HG03060 (cell line): ENCODE measurements around the gene SELENOT.
"Not testable (repeated sequence)": the region's sequence is repeated elsewhere in the genome, so short reads cannot be mapped to it uniquely, and the experiment has no call there.

Source experiments
- ATAC-seq: cut with Tn5 transposase; IDR thresholded peaks from one replicate; pipeline ENCODE4 v1.9.1; 2021; ENCODE audit warnings: low read depth, moderate number of reproducible peaks; ENCODE audit not compliant: unreplicated experiment

Gene SELENOT

DNA sequence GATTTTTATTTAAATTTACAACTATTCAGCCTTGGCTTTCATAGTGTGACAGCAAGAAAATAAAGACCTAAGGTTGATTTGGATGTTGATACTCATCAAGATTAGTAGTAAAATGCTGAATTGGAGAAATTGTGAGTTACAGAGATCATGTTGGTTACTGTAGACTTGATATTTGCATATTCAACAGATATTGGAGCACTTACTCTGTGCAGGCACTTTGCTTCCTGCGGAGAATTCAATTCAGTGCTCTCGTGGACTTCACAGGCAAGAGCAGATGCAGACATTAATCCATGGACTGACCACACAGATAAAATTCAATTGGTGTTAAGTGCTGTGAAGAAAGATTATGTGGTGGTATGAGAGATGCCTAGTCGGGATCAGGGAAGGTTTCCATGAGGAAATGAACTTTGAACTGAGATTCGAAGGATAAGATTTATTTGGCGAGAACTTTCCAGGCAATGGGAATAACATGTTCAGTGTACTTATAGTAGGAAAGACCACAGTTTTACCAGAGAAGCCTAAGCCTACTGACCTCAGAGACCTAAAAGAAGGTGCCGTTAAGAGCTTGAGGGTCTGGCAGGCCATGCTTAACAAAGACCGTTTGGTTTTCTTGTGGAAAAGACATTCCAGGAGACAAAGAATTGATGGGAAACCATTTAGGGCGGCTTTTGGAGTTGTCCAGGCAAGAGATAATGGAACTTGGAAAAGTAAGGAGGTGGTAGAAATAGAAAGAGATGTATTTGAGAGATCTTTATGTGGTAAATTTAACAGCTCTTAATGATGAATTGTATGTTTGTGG, 4.3 kb downstream of the SELENOT start:
- ATAC-seq, result no peak

DNA sequence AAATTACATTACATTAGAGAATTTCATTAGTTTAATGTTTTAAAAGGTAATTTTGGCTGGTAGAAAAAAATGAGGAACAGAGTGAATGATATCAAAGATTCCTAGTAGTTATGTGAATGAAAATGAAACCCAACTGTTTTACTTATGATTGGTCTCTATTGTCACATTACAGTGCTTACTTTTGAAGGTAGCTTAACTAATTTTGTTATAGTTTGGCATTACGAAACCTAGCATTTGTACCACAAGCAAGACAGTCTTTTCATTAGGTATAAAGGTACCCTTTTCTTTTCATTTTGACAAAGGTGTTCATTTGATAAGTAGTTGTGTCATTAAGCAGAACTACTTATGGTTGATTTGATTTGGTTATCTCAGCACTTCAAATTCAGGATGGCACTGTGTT, 6.9 kb downstream of the SELENOT start:
- ATAC-seq, result no peak

DNA sequence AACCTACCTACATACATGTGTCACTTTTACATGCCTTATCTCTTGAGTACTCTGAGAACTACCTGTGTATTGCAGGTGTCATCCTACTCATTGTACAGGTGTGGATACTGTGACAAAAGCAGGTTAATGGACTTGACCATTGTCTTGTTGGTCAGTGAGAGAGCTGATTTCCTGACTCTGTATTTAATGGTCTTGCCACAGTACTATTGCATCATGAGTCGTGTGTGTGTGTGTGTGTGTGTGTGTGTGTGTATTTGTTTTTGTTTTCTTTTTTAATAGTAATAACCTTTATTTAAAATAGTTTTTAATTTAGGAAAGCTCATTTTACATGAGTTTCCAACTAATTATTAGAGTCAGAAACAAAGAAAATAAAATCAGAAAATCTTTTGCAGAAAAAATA, 7.7 kb downstream of the SELENOT start:
- no peak for ATAC-seq

DNA sequence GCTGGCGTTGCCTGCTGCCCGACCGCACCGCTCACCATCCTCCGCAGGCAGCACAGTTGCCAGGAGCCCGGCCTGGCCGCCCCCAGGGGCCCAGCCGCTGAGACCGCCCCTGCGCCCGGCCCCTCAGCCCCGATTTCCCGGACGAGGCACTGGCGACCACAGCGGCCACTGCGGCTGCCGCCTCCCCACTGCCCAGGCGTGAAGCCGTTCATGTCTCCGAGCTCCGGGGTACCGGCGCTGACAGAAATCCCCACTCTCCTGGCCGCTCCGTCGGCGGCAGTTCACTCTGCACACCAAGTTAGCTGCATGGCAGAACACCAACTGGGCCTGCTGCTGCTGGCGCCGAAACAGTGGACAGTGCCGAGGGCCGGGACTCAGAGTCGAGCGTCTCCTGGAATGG, 8.5 kb downstream of the SELENOT start:
- ATAC-seq, result no peak

DNA sequence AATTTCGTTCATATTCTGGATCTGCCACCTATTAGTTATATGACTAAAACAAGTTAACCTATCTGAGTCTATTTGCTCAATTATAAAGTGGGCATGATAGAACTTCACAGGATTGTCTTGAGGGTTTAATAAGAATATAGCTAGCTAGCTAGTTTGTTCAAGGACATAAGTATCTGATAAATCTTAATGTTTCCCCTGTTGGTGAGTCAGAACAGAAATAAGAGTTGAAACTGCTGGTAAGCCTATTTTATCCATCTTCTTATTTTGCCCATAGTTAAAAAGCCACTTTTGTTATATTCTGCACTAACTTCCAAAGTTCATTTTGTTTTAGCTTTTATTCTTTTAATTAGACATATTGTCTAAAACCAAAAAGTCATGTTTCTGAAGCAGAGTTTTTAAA, 9.4 kb downstream of the SELENOT start:
- ATAC-seq, result no peak

DNA sequence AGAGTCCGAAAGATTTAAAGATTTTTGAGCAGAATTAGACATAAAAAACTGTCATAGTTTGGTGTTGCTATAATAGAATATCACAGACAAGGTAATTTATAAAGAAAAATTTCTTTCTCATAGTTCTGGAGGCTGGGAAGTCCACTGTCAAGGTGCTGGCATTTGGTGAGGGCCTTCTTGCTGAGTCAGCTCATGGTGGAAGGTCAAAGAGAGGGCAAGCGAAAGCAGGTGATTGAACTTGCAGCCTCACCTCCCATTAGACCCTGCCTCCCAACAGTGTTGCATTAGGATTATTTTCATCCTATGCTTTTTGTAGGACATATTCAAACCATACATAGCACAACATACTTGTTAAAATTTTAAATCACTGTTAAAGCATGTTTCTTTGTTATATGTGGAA, 9.9 kb downstream of the SELENOT start:
- ATAC-seq, result no peak

DNA sequence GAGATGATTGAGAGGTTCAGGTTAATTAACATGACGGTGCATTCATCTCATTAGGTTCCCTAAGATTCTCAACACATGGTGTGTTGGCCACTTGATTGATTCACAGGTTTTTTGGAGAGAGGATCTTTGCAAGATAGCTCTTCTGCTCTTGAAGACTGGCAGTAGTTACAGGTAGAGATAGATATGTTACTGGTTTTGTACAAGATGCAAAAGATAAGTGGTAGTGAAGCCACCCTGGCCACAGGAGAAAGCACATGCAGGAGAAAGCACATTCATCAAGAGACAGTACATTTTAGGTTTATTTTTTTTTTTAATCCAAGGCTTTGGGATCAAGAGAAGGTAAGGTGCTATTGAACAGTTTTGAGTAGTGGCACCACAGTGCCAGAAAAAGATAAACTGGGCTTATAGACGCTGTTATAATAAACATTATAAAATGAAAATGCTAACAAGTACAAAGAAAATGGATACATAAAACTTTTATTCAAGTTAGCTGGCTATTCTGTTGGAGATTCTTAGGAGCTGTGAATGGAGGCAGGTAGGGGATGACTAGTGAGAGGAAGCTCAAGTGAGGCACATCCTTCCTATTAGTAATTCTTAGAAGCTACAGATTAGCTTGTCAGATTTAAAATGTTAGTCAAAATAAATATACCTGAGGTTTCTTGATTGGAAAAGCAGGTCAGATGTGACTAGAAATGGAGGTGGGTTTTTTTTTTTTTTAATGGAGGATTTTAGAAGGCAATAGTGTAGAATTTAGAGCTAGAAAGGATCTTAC, 10.8 kb downstream of the SELENOT start:
- ATAC-seq, result no peak

DNA sequence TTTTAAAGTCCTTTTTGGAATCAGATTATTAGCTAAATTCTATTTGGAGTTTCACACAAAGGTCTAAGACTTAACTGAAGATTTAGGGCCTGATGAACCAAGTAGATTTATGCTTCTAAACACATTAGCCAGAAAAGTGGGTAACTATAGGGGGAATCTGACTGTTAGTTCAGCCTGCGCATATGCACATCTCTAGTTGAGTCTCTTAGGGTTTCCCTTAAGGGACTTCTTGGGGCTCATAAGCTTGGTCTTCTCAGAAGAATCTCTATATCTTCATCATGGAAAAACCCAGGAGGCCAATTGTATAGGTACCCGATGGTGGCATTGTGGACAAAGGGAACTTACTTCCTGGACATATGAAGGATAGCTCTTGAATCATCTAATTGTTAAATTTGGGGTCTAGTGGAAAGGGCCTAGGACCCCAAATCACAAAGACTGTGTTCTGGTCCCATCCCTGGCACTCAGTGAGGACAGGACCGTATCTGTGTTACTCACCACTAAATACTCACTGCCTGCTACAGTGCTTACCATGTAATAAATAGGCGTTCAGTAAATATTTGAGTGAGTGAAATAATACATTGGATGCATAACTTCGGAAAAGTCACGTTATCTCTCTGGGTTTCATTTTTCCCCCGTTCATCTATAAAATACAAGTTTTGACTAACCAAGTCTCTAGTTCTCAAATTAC, 17.0 kb downstream of the SELENOT start:
- ATAC-seq, result no peak

DNA sequence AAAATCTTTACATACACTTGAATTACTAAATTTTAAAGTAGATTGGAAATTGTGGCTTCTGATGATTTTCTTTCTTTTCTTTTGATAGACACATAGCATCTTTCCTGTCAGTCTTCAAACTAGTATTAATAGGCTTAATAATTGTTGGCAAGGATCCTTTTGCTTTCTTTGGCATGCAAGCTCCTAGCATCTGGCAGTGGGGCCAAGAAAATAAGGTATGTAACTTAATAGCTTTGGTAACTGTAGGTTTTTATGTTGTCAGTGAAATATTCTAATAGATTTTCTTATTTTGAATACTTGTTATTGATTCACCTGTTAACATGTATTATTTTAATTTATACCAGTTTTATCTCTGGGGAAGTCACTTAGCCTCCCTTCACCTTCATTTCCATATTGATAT, 19.8 kb downstream of the SELENOT start:
- ATAC-seq, result not testable (repeated sequence)

DNA sequence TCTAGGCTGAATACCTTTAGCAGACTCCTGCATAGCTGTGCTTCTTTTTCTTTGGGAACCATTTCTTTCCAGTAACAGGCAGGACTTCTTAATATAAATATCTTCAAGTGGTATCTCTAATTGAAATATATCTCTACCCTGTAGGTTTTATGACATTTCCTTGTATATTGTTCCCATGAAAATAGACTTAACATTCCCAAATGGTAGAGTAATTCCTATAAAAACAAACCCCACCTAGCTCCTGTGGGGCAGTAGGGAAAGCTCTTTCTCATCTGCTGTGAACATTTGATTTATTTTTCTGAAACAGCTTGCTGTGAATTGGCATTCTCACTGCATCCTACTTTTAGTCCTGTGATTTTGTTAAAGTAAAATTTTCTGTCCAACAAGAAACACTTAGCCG, 20.8 kb downstream of the SELENOT start:
- no peak for ATAC-seq

DNA sequence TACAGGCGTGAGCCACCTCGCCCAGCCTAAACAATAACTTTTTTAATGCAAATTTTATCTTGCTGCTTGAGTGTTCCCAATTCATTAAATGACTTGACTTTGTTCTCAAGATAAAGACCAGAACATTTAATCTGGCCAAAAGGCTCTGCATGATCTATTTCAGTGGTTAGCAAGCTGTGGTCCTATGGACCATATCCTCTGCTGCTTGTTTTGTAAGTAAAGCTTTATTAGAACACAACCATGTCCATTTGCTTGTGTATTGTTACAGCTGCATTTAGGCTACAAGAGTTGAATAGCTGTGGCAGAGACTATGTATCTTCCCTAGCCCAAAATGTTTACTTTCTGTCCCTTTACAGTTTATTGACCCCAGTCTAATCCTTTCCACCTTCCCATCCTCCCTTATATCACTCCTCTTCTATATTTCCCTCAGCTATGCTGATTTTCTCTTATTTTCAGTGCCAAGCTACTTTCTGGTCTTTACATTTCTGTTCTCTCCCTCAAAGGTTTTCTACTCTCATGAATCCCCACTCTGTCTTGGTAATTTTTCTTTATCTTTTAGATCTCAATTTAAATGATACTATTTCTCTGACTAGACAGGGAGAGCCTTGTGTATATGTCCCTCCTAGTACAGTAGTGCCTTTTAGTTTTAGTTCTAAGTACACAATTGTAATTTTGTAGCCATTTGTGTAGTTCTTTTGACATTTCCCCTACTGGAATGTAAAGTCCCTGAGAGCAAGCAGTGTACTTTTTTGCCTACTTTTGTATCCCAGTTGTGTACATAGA, 23.2 kb downstream of the SELENOT start:
- no peak for ATAC-seq

DNA sequence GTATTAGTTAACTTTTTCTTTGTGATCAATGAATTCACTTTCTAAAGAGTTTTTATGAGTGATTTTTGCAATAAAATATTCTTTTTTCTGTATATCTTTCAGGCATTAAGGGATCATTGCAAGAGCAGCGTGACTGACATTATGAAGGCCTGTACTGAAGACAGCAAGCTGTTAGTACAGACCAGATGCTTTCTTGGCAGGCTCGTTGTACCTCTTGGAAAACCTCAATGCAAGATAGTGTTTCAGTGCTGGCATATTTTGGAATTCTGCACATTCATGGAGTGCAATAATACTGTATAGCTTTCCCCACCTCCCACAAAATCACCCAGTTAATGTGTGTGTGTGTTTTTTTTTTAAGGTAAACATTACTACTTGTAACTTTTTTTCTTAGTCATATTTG, 24.4 kb downstream of the SELENOT start:
- no peak for ATAC-seq

DNA sequence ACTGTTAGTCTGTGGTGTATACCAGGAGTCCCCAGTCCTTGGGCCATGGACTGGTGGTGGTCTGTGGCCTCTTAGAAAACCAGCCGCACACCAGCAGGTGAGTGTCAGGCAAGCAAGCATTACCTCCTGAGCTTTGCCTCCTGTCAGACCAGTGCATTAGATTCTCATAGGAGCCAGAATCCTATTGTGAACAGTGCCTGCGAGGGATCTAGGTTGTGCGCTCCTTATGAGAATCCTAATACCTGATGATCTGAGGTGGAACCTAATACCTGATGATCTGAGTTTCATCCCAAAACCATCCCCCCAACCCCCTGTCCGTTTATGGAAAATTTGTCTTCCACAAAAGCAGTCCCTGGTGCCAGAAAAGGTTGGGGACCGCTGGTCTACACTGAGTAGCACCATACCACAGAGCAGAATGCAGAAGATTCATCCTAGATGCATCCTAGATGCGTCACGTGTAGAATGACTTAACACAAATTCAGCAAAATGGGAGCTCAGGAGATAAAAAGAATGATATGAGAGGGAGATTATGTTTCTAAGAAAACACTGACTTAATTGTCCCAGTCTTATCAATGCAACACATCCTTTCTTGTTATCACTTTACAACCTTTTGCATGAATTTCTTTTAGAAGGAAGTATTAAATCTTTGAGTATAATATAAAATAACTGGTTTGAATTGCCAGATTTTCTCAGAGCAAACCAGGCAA, 28.5 kb downstream of the SELENOT start:
- ATAC-seq, result no peak

DNA sequence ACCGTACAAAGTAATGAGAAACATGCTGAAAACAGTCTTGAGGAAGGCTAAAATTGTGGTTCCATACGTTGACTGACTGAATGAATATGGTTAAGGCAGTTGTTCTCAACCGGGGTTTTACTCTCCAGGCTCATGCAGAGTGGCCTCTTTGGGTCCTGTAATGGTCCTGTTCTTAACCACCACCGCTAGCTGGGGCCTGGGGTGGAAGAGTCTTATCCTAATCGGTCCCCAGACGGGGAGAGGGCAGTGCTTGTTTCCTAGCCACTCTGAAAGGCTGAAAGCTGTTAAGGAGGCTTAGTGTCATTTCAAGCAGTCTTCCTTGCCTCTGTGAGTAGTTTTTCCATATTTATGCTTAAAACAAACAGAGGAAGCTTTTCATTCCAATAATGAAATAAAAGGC, 32.0 kb downstream of the SELENOT start:
- no peak for ATAC-seq

DNA sequence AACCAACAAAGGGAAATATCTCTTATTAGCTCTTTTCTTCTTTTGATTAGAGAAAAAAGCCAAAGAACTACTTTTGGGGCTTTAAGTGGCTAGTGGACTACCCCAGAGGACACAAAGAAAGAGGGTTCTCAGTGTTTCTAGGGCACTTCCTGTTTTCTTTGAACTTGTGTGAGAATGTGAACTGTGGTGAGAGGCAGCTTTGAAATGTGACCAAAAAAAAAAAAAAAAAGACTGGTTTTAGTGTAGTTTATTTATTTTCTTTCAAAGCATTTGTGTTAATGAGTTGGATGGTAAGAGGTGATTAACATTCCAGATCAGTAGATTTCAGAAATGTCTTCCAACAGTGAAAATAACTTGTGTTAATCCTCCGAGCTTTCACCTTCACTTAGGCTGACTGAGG, 32.4 kb downstream of the SELENOT start:
- ATAC-seq, result no peak

DNA sequence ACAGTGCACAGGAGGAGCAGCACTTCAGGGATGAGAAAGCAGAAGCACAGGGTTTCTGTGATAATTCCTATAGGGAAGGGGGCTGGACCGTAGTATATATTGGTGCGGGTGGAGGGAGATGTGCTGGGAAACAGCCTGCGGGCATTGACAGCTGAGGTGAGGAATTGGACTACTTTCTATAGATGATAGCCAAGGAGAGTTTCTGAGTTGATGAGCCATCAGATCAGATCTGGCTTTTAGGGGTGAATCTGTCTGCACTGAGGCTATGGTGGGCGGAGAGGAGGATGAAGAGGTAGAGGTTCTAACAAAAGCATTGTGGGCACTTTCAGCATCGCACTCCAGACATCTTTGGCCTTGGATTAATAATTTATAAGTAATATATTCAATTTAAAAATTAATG, 33.1 kb downstream of the SELENOT start:
- no peak for ATAC-seq

DNA sequence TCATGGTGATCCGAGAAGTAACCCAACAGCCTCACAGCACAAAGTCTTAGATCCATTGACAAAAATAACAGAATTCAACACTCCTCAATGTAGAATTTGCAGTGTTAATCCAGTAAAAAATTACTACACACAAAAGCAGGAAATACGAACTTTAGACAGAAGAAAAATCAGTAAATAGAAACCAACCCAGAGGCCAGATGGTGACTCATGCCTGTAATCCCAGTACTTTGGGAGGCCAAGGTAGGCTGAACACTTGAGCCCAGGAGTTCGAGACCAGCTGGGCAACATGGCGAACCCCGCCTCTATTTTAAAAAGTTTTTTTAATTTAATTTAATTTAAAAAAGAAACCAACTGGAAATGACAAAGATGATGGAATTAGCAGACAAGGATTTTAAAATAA, 36.1 kb downstream of the SELENOT start:
- ATAC-seq, result no peak

DNA sequence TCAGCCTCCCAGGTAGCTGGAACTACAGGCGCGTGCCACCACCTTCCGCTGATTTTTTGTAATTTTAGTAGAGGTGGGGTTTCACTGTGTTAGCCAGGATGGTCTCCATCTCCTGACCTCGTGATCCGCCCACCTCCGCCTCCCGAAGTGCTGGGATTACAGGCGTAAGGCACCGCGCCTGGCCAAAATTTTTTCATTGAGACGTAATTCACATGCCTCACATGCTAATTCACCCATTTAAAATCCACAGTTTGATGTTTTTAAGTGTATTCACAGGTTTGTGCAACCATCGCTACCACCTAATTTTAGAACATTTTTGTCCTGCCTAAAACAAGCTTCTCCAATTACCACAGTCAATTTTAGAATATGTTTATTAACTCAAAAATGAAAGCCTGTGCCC, 37.1 kb downstream of the SELENOT start:
- ATAC-seq, result no peak

DNA sequence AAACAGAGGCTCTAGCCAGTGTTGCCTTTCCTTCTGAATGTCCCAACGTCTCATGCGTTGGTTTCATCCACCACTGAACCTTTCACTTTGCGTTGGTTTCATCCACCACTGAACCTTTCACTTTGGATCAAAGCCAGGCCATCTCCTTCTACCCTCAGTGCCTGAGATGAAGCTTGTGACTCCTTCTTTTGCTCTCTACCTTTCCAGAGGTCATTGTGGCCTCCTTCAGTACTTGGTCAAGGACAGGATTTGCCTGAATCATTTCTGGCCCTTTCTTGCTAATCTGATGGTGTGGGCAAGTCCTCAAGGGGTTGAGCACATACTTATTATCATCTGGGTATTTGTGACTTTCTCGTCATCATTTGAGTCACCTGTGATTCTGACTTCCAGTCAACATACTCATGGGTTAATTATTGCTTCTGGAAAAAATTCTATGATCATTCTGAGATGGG, 50.0 kb downstream of the SELENOT start:
- ATAC-seq, result no peak

DNA sequence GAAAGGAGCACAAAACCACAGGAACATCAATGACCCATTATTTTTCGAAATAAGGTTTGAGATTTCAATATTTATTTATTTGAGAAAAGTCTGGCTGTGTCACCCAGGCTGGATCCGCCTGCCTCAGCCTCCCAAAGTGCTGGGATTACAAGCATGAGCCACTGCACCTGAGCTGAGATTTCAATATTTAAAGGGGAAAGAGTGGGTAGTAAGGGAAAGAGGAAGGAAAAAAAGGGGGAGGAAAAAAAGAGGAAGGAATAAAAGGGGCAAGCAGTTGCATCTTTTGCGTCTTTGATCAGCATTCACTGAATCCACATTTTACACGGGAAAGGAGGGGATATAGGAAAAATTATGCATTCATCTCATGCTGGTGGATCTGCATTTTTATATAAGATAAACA, 53.2 kb downstream of the SELENOT start:
- no peak for ATAC-seq
